GM04504 (cell line): Measurements from ENCODE around the gene MED14.

Source experiments
- DNase-seq: peaks from one replicate; pipeline ENCODE4 v3.0.0-alpha.2; 2012; ENCODE audit warnings: low read depth

The MED14 gene

GRCh38 chrX:40603446-40603845, 131.9 kb downstream of the MED14 start:
- no peak for DNase-seq
